Gastrocnemius medialis (tissue), 4 donors: Measurements from ENCODE around the gene CMC2. TPM values are rescaled to one million over a fixed set of nuclear protein-coding genes. Genes with fewer than 3 reads are reported as not detected.

ENCODE experiments used
- ATAC-seq, 2 donors: fragments of 150-250 bp; one replicate each; pipeline ENCODE4 v1.9.1; 2016
- DNase-seq, 2 donors: peaks; one replicate each; pipeline ENCODE4 v3.0.0-alpha.2; 2019
- H3K27ac ChIP-seq, 4 donors: fragments of 200-600 bp; sonication (generic); 1 replicate in 1 of 4; 2 replicates in 3 of 4; pipeline ENCODE4 v1.5.1; 2016 to 2018; ENCODE audit warnings: mild to moderate bottlenecking in 2 of 4, moderate library complexity in 1 of 4
- H3K27me3 ChIP-seq, 3 donors: fragments of 200-600 bp; sonication (generic) in 2 of 3; 1 replicate in 1 of 3; 2 replicates in 2 of 3; pipeline versions ENCODE4 v1.5.1 to v1.6.0; 2016 to 2019; ENCODE audit warnings: mild to moderate bottlenecking in 1 of 3, moderate library complexity in 1 of 3
- H3K36me3 ChIP-seq, 2 donors: fragments of 200-600 bp; sonication (generic) in 1 of 2; one replicate each; pipeline ENCODE4 v1.5.1; 2017 to 2018
- H3K4me1 ChIP-seq, 2 donors: fragments of 200-600 bp; sonication (generic) in 1 of 2; one replicate each; pipeline ENCODE4 v1.5.1; 2016 to 2017; ENCODE audit warnings: mild to moderate bottlenecking in 2 of 2
- H3K4me3 ChIP-seq, 4 donors: fragments of 200-600 bp; sonication (generic) in 3 of 4; 1 replicate in 1 of 4; 2 replicates in 3 of 4; pipeline ENCODE4 v1.5.1; 2016 to 2019; ENCODE audit warnings: mild to moderate bottlenecking in 2 of 4
- H3K9me3 ChIP-seq, 3 donors: fragments of 200-600 bp; sonication (generic) in 2 of 3; 1 replicate in 1 of 3; 2 replicates in 2 of 3; pipeline ENCODE4 v1.5.1; 2016 to 2019
- POLR2A ChIP-seq, 2 donors: fragments of 450-650 bp; IDR thresholded peaks; one replicate each; pipeline ENCODE4 v1.6.1; 2017; ENCODE audit warnings: antibody characterized with exemption in 2 of 2, mild to moderate bottlenecking in 2 of 2, moderate library complexity in 2 of 2
- in situ Hi-C, 4 donors: fragments of 200-750 bp; cut with MboI; loops; one replicate each; pipeline versions ENCODE4 v1.15.0 to v1.8.0; 2017; ENCODE audit warnings: low sequenced_read_pairs in 4 of 4
- intact Hi-C: fragments of 100-400 bp; cut with DNase I; formaldehyde crosslinking; loops from one replicate; pipeline ENCODE4 v1.15.1; 2023; ENCODE audit warnings: low total_unique reads
- total RNA-seq, 4 donors: library from RNA; depleted of rRNA; stranded (reverse); fragments of >200 nt; gene quantifications; one replicate each; pipeline versions ENCODE4 v1.1.0 to v1.2.3, GENCODE V29; 2016
- TF ChIP-seq, protein P1 (sequence below), 5 experiments: fragments of 450-650 bp in 3 of 5; fragments of 200-600 bp in 2 of 5; sonication (generic) in 2 of 5; IDR thresholded peaks in 4 of 5; conservative IDR thresholded peaks in 1 of 5; 1 replicate in 4 of 5; 2 replicates in 1 of 5; pipeline ENCODE4 v1.5.1; 2016 to 2019; ENCODE audit warnings: antibody characterized with exemption in 5 of 5, mild to moderate bottlenecking in 3 of 5, moderate library complexity in 3 of 5

Gene CMC2
- total RNA-seq, 4 donors from 2014 or later, result 78.8 to 89.1 (median 82.7) TPM

DNA sequence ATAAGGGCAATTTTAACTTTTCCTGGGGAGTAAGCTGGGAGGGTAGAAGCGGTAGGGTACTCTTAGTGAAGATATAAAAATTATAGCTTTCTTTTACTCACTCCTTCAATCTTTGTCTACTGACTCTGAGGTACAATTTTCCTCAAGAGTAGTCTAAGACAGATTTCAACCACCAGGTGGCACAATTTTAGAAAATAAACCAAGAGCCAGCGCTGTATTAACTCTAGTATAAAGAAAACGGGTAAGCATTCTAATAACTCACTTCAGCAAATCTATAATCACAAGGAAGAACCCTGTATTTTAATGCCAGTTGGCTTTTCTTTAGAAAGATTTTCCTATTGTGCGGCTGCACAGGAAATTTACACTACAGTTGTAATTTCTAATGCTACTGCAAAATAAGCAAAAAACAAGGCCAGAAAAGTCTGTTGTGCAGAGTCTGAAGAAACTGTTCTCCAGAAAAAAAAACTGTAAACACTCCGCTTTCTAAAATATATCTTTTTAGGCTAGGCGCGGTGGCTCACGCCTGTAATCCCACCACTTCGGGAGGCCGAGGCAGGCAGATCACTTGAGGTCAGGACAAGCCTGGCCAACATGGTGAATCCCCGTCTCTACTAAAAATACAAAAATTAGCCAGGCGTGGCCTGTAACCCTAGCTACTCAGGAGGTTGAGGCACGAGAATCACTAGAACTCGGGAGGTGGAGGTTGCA lies 1.9 kb downstream of the CMC2 start:
- in situ Hi-C loops, result no loop called here
- peaks cover 33 to 35% of the 10 kb centered on the region in 2 donors for H3K4me1 ChIP-seq
- H3K27me3 ChIP-seq, result no peaks in the 10 kb centered on the region
- intact Hi-C loops, result loop anchor here (5.0 to 10.0 kb wide), 2 partner anchors 178 to 310 kb away; partner anchors contain the start of gene GAN
- no peaks in the 10 kb centered on the region for H3K9me3 ChIP-seq
- ATAC-seq (no peak), DNase-seq (no peak)
- no peaks in the 10 kb centered on the region for H3K36me3 ChIP-seq
- H3K4me3 ChIP-seq, result peak overlapping the region in 1 of 4 donors; percentile 19
- peak overlapping the region; percentile 60 to 100 (median 97) for H3K27ac ChIP-seq
- TF ChIP-seq POLR2A (IDR thresholded peaks at IDR 0.05), result no peak
- TF ChIP-seq, protein P1, sequence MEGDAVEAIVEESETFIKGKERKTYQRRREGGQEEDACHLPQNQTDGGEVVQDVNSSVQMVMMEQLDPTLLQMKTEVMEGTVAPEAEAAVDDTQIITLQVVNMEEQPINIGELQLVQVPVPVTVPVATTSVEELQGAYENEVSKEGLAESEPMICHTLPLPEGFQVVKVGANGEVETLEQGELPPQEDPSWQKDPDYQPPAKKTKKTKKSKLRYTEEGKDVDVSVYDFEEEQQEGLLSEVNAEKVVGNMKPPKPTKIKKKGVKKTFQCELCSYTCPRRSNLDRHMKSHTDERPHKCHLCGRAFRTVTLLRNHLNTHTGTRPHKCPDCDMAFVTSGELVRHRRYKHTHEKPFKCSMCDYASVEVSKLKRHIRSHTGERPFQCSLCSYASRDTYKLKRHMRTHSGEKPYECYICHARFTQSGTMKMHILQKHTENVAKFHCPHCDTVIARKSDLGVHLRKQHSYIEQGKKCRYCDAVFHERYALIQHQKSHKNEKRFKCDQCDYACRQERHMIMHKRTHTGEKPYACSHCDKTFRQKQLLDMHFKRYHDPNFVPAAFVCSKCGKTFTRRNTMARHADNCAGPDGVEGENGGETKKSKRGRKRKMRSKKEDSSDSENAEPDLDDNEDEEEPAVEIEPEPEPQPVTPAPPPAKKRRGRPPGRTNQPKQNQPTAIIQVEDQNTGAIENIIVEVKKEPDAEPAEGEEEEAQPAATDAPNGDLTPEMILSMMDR (IDR thresholded peaks at IDR 0.05 in 4 of 5, conservative IDR thresholded peaks at IDR 0.05 in 1 of 5), result peak; percentile 41 to 66 (median 49)

DNA sequence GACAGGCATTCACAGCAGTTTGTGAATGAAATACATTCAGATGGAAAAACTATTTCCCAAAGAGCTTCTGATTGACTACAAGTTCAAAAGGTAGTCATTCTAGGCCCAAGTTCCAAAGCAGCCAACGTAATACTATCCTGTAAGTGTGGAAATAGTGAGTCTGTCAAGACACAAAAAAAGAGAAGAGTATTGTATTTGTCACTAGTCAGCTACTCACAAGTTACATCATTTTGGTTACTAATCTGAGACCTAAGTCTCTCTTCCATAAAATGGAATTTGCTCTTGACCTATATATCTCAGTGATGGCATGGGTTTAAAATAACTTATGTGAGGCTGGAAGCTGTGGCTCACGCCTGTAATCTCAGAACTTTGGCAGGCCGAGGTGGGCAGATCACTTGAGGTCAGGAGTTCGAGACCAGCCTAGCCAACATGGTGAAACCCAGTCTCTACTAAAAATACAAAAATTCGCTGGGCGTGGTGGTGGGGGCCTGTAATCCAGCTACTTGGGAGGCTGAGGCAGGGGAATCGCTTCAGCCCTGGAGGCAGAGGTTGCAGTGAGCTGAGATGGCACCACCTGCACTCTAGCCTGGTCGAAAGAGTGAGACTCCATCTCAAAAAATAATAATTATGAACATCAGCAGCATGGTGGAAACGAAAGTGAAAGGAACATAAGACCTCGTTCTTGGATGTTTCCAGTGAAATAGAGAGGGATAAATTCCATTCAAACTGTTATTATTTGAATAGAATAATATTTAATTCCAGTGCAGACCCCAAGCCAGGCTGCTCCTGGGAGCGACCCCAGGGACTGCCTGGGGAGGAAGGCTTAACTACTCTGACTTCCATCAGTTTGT lies 2.9 kb downstream of the CMC2 start:
- Histone ChIP-seq H3K36me3 (no peaks in the 10 kb centered on the region), H3K27me3 (no peaks in the 10 kb centered on the region), H3K27ac (peak overlapping the region; percentile 60 to 100 (median 97)), H3K4me3 (peak overlapping the region in 2 of 4 donors; percentile 2 to 19), H3K4me1 (peaks cover 33 to 35% of the 10 kb centered on the region in 2 donors), H3K9me3 (no peaks in the 10 kb centered on the region)
- intact Hi-C loops, result loop anchor here (10.0 kb wide), 1 partner anchor 311 kb away; the partner anchor contains the start of gene GAN
- DNase-seq (peak in 1 of 2 donors; percentile 48), ATAC-seq (peak; percentile 13 to 29)
- no peak for TF ChIP-seq POLR2A (IDR thresholded peaks at IDR 0.05)
- TF ChIP-seq, protein P1 (IDR thresholded peaks at IDR 0.05 in 4 of 5, conservative IDR thresholded peaks at IDR 0.05 in 1 of 5), result no peak
- in situ Hi-C loops, result no loop called here

DNA sequence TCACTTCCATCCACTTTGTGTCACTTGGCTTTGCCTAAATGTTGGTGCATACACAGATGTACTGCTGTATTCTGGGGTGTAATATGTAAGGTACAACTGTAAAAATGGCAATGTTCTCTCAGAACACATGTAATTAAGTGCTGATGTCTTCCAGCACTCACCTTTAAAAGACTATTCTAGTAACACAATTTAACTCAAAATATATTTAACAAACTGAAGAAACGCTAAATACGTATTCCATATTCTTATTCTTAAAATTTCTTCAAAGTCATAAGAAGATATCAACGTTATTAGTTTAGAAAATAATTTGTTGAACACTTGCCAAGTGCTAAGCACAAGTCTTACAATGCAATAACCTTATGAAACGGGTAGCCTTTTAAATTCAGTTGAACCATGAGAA lies 3.6 kb downstream of the CMC2 start:
- H3K36me3 ChIP-seq, result no peaks in the 10 kb centered on the region
- ATAC-seq (no peak), DNase-seq (no peak)
- H3K27ac ChIP-seq, result peak overlapping the region; percentile 60 to 99 (median 84)
- peaks cover 33 to 35% of the 10 kb centered on the region in 2 donors for H3K4me1 ChIP-seq
- in situ Hi-C loops, result no loop called here
- no peaks in the 10 kb centered on the region for H3K27me3 ChIP-seq
- intact Hi-C loops, result loop anchor here (10.0 kb wide), 1 partner anchor 312 kb away; the partner anchor contains the start of gene GAN
- H3K9me3 ChIP-seq, result no peaks in the 10 kb centered on the region
- H3K4me3 ChIP-seq, result no peak overlapping the region
- no peak for TF ChIP-seq POLR2A (IDR thresholded peaks at IDR 0.05)
- TF ChIP-seq, protein P1 (IDR thresholded peaks at IDR 0.05 in 4 of 5, conservative IDR thresholded peaks at IDR 0.05 in 1 of 5), result no peak

DNA sequence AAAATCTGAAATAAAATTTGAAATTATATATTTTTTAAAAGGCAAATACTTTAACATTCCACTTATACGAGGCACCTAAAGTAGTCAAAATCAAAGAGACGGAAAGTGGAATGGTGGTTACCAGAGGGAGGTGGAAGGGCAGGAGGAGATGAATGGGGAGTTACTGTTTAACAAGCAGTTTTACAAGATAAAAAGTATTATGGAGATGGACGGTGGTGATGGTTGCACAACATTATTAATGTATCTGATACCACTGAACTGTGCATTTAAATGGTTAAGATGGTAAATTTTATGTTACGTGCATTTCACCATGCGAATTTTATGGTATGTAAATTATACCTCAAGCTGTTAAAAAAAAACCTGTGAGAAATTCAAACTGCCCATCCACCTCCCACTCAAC lies 5.4 kb downstream of the CMC2 start:
- Histone ChIP-seq H3K4me3 (no peak overlapping the region), H3K27me3 (no peaks in the 10 kb centered on the region), H3K27ac (no peak overlapping the region), H3K4me1 (peaks cover 29 to 43% of the 10 kb centered on the region in 2 donors), H3K9me3 (no peaks in the 10 kb centered on the region), H3K36me3 (no peaks in the 10 kb centered on the region)
- no peak for TF ChIP-seq POLR2A (IDR thresholded peaks at IDR 0.05)
- TF ChIP-seq, protein P1 (IDR thresholded peaks at IDR 0.05 in 4 of 5, conservative IDR thresholded peaks at IDR 0.05 in 1 of 5), result no peak
- in situ Hi-C loops (no loop called here), intact Hi-C loops (loop anchor here (10.0 kb wide), 1 partner anchor 313 kb away; the partner anchor contains the start of gene GAN)
- DNase-seq (no peak), ATAC-seq (no peak)
